Common myeloid progenitor, CD34-positive (primary cell): Measurements from ENCODE around the gene CYB5A.
"Not testable (repeated sequence)": the region's sequence is repeated elsewhere in the genome, so short reads cannot be mapped to it uniquely, and the experiment has no call there.

Experiments used
- CTCF ChIA-PET: fragments of 350-600 bp; sonication (Branson Sonifier 250); formaldehyde crosslinking; loops from one replicate; lab custom pipeline; 2021; ENCODE audit warnings: antibody characterized with exemption; lab: Charles Lee
- POLR2A ChIA-PET: fragments of 350-600 bp; sonication (Branson Sonifier 250); formaldehyde crosslinking; loops from one replicate; lab custom pipeline; 2021; ENCODE audit warnings: antibody characterized with exemption; lab: Charles Lee
- DNase-seq, 3 donors: peaks; one replicate each; pipeline versions ENCODE4 v3.0.0 to v3.0.0-alpha.2; 2013
- H3K27ac ChIP-seq, 2 experiments: 1 replicate in 1 of 2; 2 replicates in 1 of 2; pipeline ENCODE4 v1.7.0; 2013; ENCODE audit warnings: inconsistent platforms in 2 of 2, low read length in 2 of 2, mild to moderate bottlenecking in 2 of 2, low read depth in 1 of 2, moderate library complexity in 1 of 2; ENCODE audit not compliant: severe bottlenecking in 2 of 2, insufficient read depth in 1 of 2, poor library complexity in 1 of 2
- H3K27me3 ChIP-seq, 5 experiments: replicated peaks in 2 of 5; 1 replicate in 3 of 5; 2 replicates in 2 of 5; pipeline versions ENCODE4 v1.6.1 to v1.7.0; 2013; ENCODE audit warnings: low read length in 4 of 5, mild to moderate bottlenecking in 2 of 5, moderate library complexity in 2 of 5, inconsistent platforms in 1 of 5; ENCODE audit not compliant: insufficient read depth in 5 of 5, control insufficient read depth in 4 of 5
- H3K36me3 ChIP-seq, 4 experiments: 1 replicate in 2 of 4; 2 replicates in 2 of 4; pipeline versions ENCODE4 v1.6.1 to v1.7.0; 2013; ENCODE audit warnings: low read length in 3 of 4, control low read depth in 1 of 4, mild to moderate bottlenecking in 1 of 4; ENCODE audit not compliant: control insufficient read depth in 4 of 4, insufficient read depth in 4 of 4
- H3K4me1 ChIP-seq, 4 experiments: 1 replicate in 3 of 4; 2 replicates in 1 of 4; pipeline versions ENCODE4 v1.6.1 to v1.7.1; 2013; ENCODE audit warnings: low read length in 3 of 4, mild to moderate bottlenecking in 3 of 4, control low read depth in 1 of 4, inconsistent platforms in 1 of 4, moderate library complexity in 1 of 4; ENCODE audit not compliant: control insufficient read depth in 4 of 4, insufficient read depth in 4 of 4; ENCODE audit errors: control extremely low read depth in 1 of 4
- H3K4me3 ChIP-seq, 7 experiments: 1 replicate in 4 of 7; 2 replicates in 3 of 7; pipeline versions ENCODE4 v1.5.1 to v1.7.0; 2013; ENCODE audit warnings: mild to moderate bottlenecking in 7 of 7, low read length in 6 of 7, moderate library complexity in 6 of 7, inconsistent platforms in 2 of 7, low read depth in 2 of 7, control low read depth in 1 of 7; ENCODE audit not compliant: insufficient read depth in 4 of 7, control insufficient read depth in 1 of 7; ENCODE audit errors: extremely low read depth in 1 of 7
- H3K9me3 ChIP-seq, 5 experiments: 1 replicate in 4 of 5; 2 replicates in 1 of 5; pipeline versions ENCODE4 v1.6.1 to v1.7.1; 2013; ENCODE audit warnings: low read length in 4 of 5, mild to moderate bottlenecking in 2 of 5, inconsistent platforms in 1 of 5, low read depth in 1 of 5, moderate library complexity in 1 of 5; ENCODE audit not compliant: control insufficient read depth in 4 of 5, insufficient read depth in 2 of 5; ENCODE audit errors: control extremely low read depth in 1 of 5
- WGBS: methylation state at CpG from one replicate; pipeline ENCODE4 v1.1.5; 2013; ENCODE audit not compliant: insufficient coverage; 5-methylcytosine and 5-hydroxymethylcytosine counted together

CYB5A gene

GRCh38 chr18:74290021-74290420, 1.7 kb downstream of the CYB5A start:
- no peak for DNase-seq
- Histone ChIP-seq H3K4me3 (no peak overlapping the region), H3K27me3 (no peaks in the 10 kb centered on the region), H3K9me3 (peaks cover 0 to 3% (median 0%) of the 10 kb centered on the region in 5 experiments), H3K36me3 (no peaks in the 10 kb centered on the region), H3K4me1 (peaks cover 0 to 16% (median 15%) of the 10 kb centered on the region in 4 experiments), H3K27ac (no peak overlapping the region)
- WGBS = no CpG with 5 or more reads among the region's 7 CpGs
- POLR2A ChIA-PET = no interaction called here
- CTCF ChIA-PET = interaction anchor here (1.2 to 1.6 kb wide), 2 partner anchors 17 to 93 kb away, joined by 3 to 5 read pairs; no protein-coding TSS in a partner anchor

DNA sequence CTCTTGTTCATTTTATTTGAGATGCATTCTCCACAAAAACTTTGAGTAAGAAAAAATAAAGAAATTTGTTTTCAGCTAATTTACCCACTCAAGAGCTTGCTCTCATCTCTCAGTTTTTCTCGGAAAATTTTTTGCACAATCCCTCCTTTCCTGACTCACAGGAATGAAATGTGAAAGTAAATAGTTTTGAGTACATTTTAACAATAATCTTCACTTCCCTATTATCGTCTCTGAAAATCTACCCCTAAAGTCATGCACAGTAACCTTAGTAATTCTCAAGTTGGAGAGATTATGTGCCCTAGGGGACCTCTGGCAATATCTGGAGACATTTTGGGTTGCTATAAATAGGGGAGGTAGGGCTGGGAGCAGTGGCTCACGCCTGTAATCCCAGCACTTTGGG, 2.6 kb downstream of the CYB5A start:
- no peak overlapping the region for H3K27ac ChIP-seq
- POLR2A ChIA-PET = no interaction called here
- H3K9me3 ChIP-seq = peaks cover 0 to 2% (median 0%) of the 10 kb centered on the region in 5 experiments
- no peak overlapping the region for H3K4me3 ChIP-seq
- H3K27me3 ChIP-seq = no peaks in the 10 kb centered on the region
- peak in 1 of 3 donors; percentile 7 for DNase-seq
- peaks cover 0 to 16% (median 15%) of the 10 kb centered on the region in 4 experiments for H3K4me1 ChIP-seq
- CTCF ChIA-PET = no interaction called here
- no peaks in the 10 kb centered on the region for H3K36me3 ChIP-seq
- WGBS = 100% methylated on average over 1 of the region's 3 CpGs

GRCh38 chr18:74288730-74289129, 3.0 kb downstream of the CYB5A start:
- Histone ChIP-seq H3K4me3 (no peak overlapping the region), H3K4me1 (peaks cover 0 to 16% (median 15%) of the 10 kb centered on the region in 4 experiments), H3K27ac (no peak overlapping the region), H3K36me3 (no peaks in the 10 kb centered on the region), H3K27me3 (no peaks in the 10 kb centered on the region), H3K9me3 (peaks cover 0 to 2% (median 0%) of the 10 kb centered on the region in 5 experiments)
- POLR2A ChIA-PET = no interaction called here
- CTCF ChIA-PET = no interaction called here
- 94% methylated on average over 9 of the region's 9 CpGs for WGBS
- DNase-seq = no peak

DNA sequence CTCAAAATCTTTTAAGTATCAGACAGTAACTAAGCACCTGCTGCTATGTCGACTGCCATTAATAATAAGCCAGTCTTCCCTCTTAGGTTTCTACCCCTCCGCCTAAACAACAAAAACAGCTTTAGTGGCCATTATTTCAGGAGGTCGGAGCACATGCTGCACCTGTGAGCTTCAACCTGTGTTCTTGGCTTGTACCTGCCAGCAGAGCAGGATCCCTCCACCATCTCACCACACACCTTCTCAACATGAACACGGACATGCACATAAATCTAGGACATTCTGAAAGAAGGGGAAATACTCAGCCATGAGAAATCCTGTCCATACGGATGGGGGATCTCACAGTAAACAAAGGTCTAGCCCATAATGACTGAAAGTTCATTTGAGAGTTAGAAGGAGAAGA, 3.7 kb downstream of the CYB5A start:
- Histone ChIP-seq H3K9me3 (peaks cover 0 to 2% (median 0%) of the 10 kb centered on the region in 5 experiments), H3K4me1 (peaks cover under 1 to 19% (median 17%) of the 10 kb centered on the region in 4 experiments), H3K27me3 (no peaks in the 10 kb centered on the region), H3K4me3 (no peak overlapping the region), H3K36me3 (no peaks in the 10 kb centered on the region), H3K27ac (no peak overlapping the region)
- ChIA-PET CTCF (interaction anchor here (0.6 kb wide), 1 partner anchor 61 kb away, joined by 3 read pairs; no protein-coding TSS in a partner anchor), POLR2A (interaction anchor here (1.0 kb wide), 1 partner anchor 11 kb away, joined by 3 read pairs; no protein-coding TSS in a partner anchor)
- DNase-seq = no peak
- WGBS = 100% methylated on average over 4 of the region's 5 CpGs

DNA sequence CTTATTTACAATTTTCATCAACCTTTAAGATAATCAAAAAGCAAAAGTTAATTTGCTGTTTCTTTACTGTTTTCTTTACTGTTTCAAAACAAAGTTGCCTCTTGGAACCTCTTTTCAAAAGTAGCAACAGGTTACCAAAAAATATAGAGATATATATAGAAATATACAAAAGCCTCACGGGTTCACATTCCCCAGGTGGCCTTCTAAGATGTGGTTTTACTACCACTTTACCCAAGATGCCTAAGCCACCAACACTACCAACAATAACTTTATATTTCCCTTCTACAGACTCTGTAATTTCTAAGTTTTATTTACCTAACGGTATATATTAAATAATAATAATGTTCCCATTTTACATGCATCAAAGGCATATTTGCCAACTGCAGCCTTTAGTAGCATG, 4.9 kb downstream of the CYB5A start:
- H3K36me3 ChIP-seq = no peaks in the 10 kb centered on the region
- CTCF ChIA-PET = no interaction called here
- no CpG with 5 or more reads among the region's 2 CpGs for WGBS
- no peaks in the 10 kb centered on the region for H3K27me3 ChIP-seq
- peaks cover 5 to 26% (median 21%) of the 10 kb centered on the region in 4 experiments for H3K4me1 ChIP-seq
- H3K9me3 ChIP-seq = no peaks in the 10 kb centered on the region
- no peak for DNase-seq
- POLR2A ChIA-PET = no interaction called here
- H3K4me3 ChIP-seq = no peak overlapping the region
- no peak overlapping the region for H3K27ac ChIP-seq

DNA sequence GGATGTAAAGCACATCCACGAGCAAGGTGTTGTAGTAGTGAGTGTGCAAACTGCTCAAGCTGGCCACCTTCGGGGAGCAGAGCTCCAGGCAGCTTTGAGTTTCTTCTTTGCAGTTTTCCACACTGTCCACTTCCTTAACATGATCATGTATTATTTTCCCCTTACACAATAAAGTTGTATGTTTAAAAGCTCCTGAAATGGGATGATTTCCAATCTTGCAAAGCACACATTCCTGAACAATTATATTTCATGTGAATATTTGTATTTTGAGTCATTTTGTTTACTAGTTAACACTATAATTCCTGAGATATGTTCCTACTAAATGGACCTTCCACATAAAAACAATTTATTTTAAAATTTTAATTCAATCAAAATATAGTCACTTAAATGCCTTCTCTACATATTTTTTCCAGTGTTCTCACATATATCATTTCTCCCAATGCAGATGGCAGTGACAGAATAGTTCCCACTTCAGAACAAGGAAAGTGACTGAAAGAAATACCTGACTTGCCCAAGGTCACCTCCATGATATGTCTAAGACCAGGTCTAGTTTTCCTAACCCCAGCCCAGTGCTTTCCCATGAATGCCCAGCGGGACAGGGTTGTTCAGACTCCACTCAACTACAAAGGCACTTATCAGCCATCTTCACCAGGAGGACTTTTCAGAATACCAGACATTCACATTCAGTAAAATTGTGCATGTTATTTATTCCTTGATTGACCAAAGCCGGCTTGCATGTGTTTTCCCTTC, 5.5 kb downstream of the CYB5A start:
- Histone ChIP-seq H3K4me3 (no peak overlapping the region), H3K27me3 (no peaks in the 10 kb centered on the region), H3K4me1 (peaks cover 5 to 26% (median 23%) of the 10 kb centered on the region in 4 experiments), H3K27ac (no peak overlapping the region), H3K36me3 (no peaks in the 10 kb centered on the region), H3K9me3 (no peaks in the 10 kb centered on the region)
- POLR2A ChIA-PET = no interaction called here
- 100% methylated on average over 2 of the region's 4 CpGs for whole genome bisulfite sequencing
- DNase-seq = no peak
- CTCF ChIA-PET = interaction anchor here (0.6 to 1.3 kb wide), 2 partner anchors 10 to 1232 kb away, joined by 3 read pairs; no protein-coding TSS in a partner anchor

- H3K27me3 ChIP-seq, DNase-seq, POLR2A ChIA-PET, H3K27ac ChIP-seq, H3K4me3 ChIP-seq, H3K36me3 ChIP-seq, H3K9me3 ChIP-seq: not testable (repeated sequence)
- peaks cover 5 to 20% (median 16%) of the 10 kb centered on the region in 4 experiments for H3K4me1 ChIP-seq
- CTCF ChIA-PET = interaction anchor here (0.6 to 1.3 kb wide), 2 partner anchors 9 to 1233 kb away, joined by 3 read pairs; no protein-coding TSS in a partner anchor
- no CpG with 5 or more reads among the region's 3 CpGs for WGBS
Observed at GRCh38 chr18:74285583-74285982, 6.2 kb downstream of the CYB5A start.
